H54 (cell line): ENCODE results near the gene QSOX1.

Experiments used
- DNase-seq: peaks from one replicate; pipeline ENCODE4 v3.0.0; 2011; ENCODE audit warnings: low spot score, mixed read lengths; ENCODE audit not compliant: insufficient read length
- FAIRE-seq: peaks from 3 replicates; lab custom pipeline; 2011; peaks lifted over from hg19 to GRCh38; lab: Jason Lieb, UNC
- POLR2A ChIP-seq: IDR thresholded peaks from 2 replicates; pipeline ENCODE4 v1.6.1; 2011; ENCODE audit warnings: low read depth, mild to moderate bottlenecking, low read length

Gene QSOX1

DNA sequence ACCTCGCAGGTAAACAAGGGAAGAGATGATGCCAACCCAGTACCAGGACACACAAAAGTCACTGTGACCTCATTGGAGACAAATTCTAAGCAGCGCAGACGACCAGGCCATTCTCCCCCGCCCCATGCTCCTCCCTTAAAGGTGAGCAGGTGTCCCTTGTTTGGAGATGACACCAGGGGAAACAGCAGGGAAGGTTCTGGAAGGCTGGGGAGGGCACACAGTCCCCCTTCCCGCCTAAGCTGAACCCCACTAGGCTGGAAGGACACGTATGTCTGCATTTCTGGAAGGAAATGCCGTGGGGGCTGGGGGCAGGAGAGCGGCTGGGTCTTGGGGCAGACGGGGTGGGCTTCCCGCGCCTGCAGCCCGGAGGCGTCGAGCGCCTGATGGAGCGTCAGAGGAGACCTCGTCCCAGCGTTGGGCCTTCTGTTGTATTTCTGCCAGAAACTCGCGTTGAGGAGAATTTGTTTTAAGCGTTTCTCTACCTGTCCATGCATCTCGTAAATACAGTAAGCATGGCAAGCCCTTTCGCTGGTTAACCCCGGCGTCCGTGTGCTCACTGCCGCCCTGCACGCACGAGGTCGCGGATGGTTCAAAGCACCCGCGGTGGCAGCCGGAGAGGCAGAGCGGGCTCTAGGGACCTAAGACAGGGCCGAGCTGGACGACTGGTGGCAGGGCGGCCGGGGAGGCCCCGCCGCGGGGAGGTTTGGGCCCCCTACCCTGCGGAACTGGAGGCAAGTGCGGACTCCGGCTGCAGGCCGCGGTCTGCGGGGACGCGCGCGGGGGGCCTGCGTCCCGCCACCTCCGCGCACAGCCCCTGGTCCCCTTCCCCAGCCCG is 74.2 kb downstream of the QSOX1 start:
- FAIRE-seq (no peak), DNase-seq (no peak)
- no peak for TF ChIP-seq POLR2A

DNA sequence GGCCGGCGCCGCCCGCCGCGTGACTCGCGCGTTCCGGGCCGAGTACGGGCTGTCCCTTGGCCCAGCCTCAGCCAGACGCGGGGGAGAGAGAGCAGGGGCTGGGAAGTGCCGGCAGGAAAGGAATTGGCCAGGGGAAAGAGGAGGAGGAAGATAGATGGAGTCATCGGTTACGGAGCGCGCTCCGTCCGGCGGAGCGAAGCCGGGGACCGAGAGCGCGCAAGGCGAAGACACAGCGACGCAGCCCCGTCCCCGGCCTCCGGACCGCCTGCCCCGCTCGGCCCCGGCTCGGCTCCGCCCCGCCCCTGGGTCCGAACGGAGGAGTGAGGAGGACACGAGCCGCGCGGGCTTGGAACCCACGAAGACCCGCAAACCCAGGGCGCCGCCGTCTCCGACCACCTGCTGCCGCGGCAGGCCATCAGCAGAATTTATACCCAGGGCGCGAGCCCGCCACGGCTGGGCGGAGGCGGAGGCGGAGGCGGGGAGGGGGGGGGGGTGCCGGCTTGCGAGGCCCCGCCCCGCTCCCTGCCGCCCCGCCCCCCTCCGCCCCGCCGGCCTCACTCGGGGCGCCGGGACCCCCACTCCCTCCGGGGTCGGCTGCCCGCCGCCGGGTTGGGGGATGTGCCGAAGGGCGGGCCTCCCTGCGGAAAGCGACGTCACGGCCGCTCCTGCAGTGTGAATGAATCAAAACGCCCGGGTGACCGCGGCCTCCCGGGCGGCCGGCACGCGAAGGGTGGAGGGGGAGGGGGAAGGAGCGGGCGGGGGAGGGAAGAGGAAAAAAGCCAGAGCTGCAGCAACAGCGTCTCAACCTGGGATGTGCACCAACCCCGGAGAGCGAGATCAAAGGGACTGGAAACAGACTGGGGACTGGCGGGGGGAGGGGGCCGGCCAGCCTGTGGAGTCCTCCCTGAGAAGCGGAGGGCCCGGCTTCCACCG is 75.1 kb downstream of the QSOX1 start, which contains the start of gene LHX4:
TSS of gene LHX4 (plus strand) at position 782 of the 933 bp plus-strand sequence. CDS start 266 bp downstream, outside the sequence.
- TF ChIP-seq POLR2A, result no peak
- DNase-seq (peak; percentile 80), FAIRE-seq (no peak)

DNA sequence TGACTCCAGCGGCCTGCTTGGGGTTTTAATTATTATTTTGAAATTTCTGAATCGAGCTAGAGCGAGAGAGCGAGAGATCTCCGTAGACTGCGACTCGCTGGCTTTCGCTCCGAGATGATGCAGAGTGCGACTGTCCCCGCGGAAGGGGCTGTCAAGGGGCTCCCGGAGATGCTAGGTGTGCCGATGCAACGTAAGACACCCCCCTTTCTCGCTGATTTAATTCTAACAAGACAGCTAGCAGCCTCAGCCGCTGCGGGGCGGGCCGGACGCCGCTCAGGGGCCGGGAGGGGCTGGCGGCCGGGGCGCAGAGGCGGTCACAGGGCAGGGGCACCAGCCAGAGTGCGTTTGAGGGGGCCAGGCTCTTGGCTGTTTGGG is 75.7 kb downstream of the QSOX1 start:
- DNase-seq, result peak; percentile 33
- no peak for FAIRE-seq
- TF ChIP-seq POLR2A, result no peak

DNA sequence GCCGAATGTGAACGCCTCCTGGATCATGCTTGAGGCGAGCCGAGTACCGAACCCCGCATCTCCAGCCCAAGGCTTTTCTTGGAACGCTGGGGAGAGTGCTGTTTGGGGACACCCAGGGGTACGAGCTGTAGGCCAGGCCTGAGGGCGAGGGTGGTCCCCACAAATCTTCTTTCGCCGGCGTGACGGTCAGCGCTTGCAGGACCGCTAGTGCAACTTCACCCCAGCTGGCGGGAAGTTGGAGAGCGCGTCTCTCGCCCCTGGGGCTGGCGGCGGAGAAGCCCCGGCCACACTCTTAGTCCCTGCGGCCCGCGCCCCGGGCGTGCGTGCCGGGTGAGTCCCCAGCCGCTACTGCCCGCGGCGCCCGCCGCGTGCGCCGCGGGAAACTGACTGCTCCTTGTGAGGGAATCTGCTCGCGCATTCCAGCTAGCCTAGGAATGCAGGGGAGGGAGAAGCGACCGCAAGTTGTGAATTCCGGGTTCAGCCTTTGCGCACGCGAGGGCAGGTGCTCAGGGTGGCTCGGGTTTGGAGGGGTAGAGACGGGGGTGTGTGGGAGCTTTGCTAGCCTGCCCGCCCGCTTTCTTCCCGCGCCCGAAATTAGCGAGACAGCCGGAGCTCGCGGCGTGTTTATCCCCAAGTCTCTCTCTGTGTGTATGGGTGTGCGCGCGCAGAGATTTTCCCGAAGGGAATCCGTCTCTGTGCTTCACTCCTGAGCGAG is 76.3 kb downstream of the QSOX1 start:
- DNase-seq, result peak; percentile 79
- no peak for FAIRE-seq

DNA sequence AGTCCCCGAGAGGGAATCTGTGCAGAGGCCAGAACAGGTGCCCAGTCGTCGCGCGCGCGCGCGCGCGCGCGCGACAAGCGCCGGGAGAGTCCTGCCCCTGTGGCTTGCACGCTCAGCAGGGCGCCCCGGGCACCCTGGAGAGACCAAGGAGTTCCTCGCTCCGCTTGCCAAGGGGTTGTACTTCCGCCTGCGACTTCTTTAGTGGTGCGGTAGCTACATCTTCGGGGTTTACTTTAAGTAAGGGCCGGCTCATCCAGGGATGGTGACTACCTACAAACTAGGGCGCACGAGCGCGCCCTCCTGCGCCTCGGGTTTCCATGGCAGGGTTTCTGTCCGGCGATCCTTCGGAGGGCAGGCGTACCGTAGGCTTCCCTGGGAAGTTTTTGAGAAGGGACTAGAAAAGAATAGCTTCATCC is 76.8 kb downstream of the QSOX1 start:
- DNase-seq, result peak; percentile 90
- TF ChIP-seq POLR2A, result 0 out of 2 replicates have a peak, but pooled peaks have one; percentile 4
- FAIRE-seq, result no peak

More for the DNA sequence above, 76.3 kb downstream of the QSOX1 start:
- no peak for TF ChIP-seq POLR2A

DNA sequence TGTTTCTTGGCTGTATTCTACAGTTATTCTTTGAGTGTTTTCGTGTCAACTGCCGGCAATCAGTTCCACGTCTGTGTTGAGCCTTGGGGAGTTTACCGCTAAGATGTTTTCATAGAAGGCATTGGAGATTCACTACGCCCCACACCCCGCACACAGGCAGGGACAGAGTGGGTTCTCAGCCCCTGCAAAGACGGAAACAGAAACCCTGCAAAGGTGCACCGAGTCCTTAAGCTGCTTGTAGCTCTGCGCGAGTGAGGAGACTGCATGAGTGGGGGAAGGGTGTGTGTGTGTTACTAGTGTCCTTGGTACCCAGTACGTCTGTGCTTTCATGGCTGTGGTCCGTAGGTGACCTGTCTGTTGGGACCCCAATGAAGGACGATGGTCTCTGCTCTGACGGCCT is 77.3 kb downstream of the QSOX1 start:
- no peak for TF ChIP-seq POLR2A
- DNase-seq, result no peak
- no peak for FAIRE-seq

DNA sequence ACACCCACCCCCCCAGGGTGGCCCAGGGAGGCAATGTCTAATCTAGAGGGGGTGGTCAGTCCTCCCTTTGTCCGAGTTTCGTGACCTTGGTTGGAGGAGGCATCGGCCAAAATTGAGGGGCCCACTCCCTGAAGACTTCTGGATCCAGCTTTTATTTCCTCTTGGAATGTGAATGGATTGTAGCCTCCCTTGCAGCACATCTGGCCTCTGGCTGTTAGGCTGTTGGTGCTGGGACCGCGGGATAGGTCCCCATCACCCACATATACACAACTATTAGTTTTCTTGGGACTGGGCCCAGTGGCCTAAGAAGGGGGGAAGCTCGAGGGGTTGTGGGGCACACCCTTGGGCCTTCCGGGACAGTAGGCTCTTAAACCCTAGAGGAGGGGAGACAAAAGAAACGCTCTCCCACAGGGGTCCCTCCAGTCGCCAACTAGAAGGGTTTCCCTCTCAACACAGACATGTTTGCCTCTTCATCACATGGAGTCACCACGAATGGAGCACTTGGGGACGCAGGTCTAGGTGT is 77.9 kb downstream of the QSOX1 start:
- FAIRE-seq, result no peak
- no peak for TF ChIP-seq POLR2A
- DNase-seq, result no peak

DNA sequence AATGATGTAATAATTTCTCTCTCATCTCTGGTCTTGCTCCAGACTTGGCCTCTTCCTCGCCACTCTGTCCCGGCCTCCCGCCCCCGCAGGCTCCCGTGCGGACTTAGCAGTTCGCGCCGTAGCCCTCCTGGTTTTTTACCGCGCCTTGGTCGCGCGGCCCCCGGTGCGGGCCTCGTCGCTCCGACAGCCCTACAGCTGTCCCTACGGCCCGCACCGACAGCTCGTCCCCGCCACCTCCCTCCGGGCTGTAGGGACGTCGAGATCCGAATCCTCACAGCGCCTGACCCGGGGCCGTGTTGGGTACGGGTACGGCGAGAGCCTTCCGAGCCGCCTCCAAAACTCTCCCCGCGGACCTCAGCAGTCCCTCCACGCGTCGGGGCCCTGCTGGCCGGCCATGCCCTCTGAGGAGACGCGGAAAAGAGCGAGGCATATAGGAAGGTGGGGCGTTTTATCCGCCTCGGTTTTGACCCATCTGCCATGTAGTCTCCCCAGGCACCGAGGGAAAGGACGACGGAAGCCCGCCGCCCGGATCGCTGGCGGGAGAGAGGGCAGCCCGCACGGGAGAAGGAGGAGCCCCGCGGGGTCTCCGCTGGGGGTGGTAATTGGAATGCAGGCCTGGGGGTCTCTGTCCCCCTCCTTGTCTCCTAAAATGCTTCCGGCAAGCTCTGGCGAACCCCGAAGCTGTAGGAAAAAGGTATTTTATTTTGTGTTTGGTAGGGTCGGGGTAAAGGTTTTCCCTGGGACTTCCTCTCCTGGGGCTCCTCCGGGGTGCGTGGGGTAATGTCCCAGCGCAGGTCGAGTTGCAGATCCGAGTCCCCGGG is 78.7 kb downstream of the QSOX1 start:
- TF ChIP-seq POLR2A, result no peak
- FAIRE-seq (no peak), DNase-seq (no peak)

DNA sequence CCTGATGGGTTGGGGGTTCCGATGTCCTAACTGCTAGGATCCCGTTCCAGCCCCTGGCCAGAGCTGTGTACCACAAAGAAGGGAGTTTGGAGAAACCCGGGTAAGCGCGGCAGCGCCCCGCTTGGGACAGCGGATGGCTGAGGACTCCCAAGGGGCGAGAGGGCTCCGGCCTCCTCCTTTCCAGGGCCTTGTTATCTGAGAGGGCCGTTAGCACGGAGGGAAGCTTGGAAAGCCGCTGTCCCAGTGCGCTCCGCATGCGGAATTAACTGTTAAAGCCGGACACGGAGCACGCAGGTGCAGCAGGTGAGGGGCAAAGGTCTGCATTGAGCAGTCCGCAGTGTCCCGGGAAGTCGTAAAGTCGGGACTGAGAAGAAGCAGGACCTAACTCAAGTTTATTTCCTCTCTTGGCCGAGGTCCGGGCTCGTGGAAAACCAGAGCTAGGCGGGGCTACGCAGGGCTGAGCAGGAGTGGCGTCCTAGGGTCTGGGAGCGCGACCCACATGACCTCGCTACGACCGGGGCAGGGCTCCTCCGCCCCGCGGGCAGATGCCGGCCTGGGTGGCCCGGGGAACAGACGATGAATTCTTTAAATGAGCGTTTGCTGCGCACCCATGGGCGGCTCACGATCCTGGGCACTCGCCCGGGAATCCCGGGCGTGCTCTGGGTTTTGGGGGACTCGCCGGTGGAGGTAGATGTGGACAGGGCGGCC is 79.9 kb downstream of the QSOX1 start:
- TF ChIP-seq POLR2A, result no peak
- FAIRE-seq, result no peak
- DNase-seq, result no peak

DNA sequence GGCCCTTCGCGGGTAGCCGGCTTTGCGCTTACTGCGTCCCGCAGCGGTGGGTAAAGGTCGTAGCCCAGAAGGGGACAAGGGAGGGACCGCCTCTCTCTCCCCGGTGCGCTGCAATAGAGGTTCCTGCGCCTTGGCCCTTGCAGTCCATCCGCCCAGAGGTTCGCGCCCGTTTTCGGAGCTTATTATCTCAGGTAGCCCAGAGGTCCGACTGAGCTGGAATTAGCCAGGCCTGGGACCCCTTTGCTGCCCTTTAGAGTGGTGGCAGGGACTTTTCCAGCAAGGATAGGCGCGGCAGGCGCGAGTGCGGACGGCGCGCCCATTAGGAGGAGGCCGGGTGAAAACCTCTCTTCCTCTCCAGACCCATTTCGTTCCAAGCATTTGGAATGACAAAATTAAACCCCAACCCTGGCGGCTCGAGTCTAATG is 80.4 kb downstream of the QSOX1 start:
- TF ChIP-seq POLR2A, result no peak
- no peak for FAIRE-seq
- DNase-seq, result no peak

DNA sequence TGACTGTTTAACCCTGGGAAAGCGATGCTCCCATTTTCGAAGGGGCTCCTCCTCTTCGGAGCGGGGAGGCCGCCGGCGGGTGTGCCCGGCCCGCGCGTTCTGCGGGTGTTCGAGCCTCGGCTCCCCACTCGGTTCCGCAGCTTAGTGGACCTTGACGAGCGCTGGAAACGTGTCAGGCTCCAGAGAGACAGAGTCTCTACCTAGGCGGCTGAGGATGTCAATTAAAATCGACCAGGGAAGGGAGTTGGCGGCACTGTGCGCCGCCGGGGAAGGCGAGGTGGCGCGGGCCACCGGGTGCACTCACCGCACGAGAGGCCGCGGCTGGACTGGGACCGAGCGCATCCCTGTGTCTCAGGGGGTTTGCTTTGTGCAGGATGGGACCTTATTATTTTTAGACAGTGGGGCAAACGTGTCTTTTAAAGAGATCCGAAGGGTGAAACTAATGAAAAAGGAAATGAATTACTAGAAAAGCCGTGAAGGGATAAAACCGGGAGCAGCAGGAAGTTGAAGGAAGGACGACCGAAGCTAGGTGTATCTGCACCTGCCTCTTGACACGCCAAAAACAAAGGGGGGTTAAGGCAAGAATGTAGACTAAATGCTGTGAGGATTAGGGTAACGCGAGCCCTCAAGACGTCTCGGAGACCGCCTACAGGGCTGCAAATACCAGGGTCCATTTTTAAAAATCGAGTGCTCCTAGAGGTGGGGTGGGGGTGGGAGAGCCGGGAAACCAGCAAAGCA is 81.0 kb downstream of the QSOX1 start:
- FAIRE-seq, result no peak
- no peak for DNase-seq
- TF ChIP-seq POLR2A, result no peak
